C4-2B (cell line): ENCODE measurements around the gene TRIM75.
A peak's percentile ranks its signal among the peaks of the same experiment; 100 is the strongest.
"Not testable (repeated sequence)": the region's sequence is repeated elsewhere in the genome, so short reads cannot be mapped to it uniquely, and the experiment has no call there.

Experiments used
- H3K27ac ChIP-seq: fragments of 450-650 bp; 2 replicates; pipeline ENCODE4 v1.5.1; 2017
- CTCF ChIP-seq: fragments of 450-650 bp; conservative IDR thresholded peaks from 2 replicates; pipeline ENCODE4 v1.5.1; 2017; ENCODE audit warnings: mild to moderate bottlenecking
- ZFX ChIP-seq: fragments of 450-650 bp; IDR thresholded peaks from 2 replicates; pipeline ENCODE4 v1.6.1; 2017

The TRIM75 gene

GRCh38 chr4:165011403-165011802 lies 42.3 kb upstream of the TRIM75 start:
- TF ChIP-seq ZFX: no peak
- no peak overlapping the region for H3K27ac ChIP-seq

- no peak overlapping the region for H3K27ac ChIP-seq
- TF ChIP-seq ZFX (no peak), CTCF (no peak)
Observed at GRCh38 chr4:165013691-165014090, 40.0 kb upstream of the TRIM75 start.

GRCh38 chr4:165016971-165017370 lies 36.7 kb upstream of the TRIM75 start:
- TF ChIP-seq CTCF: peak; percentile 27
- TF ChIP-seq ZFX: no peak
- H3K27ac ChIP-seq: no peak overlapping the region

GRCh38 chr4:165019995-165020394 lies 33.7 kb upstream of the TRIM75 start:
- H3K27ac ChIP-seq: not testable (repeated sequence)

GRCh38 chr4:165025782-165026181 lies 27.9 kb upstream of the TRIM75 start:
- not testable (repeated sequence) for H3K27ac ChIP-seq

GRCh38 chr4:165027762-165028402 lies 25.8 kb upstream of the TRIM75 start:
- TF ChIP-seq ZFX (no peak), CTCF (no peak)

GRCh38 chr4:165031436-165032211 lies 22.0 kb upstream of the TRIM75 start, which contains the start of gene TRIM60:
Gene TRIM60 (plus strand): TSS chr4:165031999. CDS start chr4:165040073, 8,074 bp downstream.
- TF ChIP-seq ZFX (no peak), CTCF (no peak)
- no peak within 1 kb of the TSS for H3K27ac ChIP-seq

More at GRCh38 chr4:165027762-165028402, 25.8 kb upstream of the TRIM75 start:
- H3K27ac ChIP-seq: no peak overlapping the region

GRCh38 chr4:165048170-165048569 lies 5.5 kb upstream of the TRIM75 start:
- TF ChIP-seq ZFX (no peak), CTCF (no peak)
- no peak overlapping the region for H3K27ac ChIP-seq

GRCh38 chr4:165052627-165053026 lies 1.0 kb upstream of the TRIM75 start:
- TF ChIP-seq ZFX: no peak
- TF ChIP-seq CTCF: no peak
- no peak overlapping the region for H3K27ac ChIP-seq
